ENCODE data around the gene FCN3.
A peak's percentile ranks its signal among the peaks of the same experiment; 100 is the strongest.
"Not testable (repeated sequence)": the region's sequence is repeated elsewhere in the genome, so short reads cannot be mapped to it uniquely, and the experiment has no call there.

Gene FCN3

DNA sequence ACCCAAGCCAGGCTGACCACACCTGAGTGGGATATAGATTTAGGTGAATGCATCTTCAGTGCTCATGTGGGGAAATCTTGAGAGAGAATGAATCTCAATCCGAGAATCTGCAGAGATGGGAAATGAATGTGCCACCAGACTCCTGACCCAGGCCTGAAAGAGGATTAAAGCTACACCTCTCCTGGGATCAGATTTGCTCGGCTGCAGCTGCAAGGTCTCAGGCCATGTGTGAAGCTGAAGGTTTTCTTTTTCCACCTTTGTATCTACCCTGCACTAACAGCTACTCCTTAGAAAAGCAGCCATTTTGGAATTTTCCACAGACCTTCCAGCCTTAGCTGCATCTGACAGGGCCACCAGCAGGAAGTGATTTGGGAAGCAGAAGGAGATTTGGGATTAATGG, 36.1 kb upstream of the FCN3 start:
- H3K4me3 ChIP-seq, result no peak overlapping the region
- H3K27ac ChIP-seq, result 0 out of 2 replicates have a peak overlapping the region, but pooled peaks have one; percentile 6
- peaks cover 79% of the 10 kb centered on the region for H3K36me3 ChIP-seq (ENCODE audit: insufficient read depth, low read length)
- DNase-seq (ENCODE audit: low read depth, low spot score), result no peak
- no peaks in the 10 kb centered on the region for H3K9me3 ChIP-seq (ENCODE audit: low read depth, low read length)
- TF ChIP-seq EZH2 (IDR thresholded peaks at IDR 0.05), result no peak
- no peak for TF ChIP-seq FOXP2 (optimal IDR thresholded peaks at IDR 0.05; ENCODE audit: control extremely low read depth, extremely low read length, insufficient read depth)
- TF ChIP-seq POLR2AphosphoS5 (IDR thresholded peaks at IDR 0.05; ENCODE audit: borderline replicate concordance, low read depth, low read length), result no peak
- H3K9ac ChIP-seq (ENCODE audit: insufficient read length), result no peak overlapping the region

- H3K9me3 ChIP-seq (ENCODE audit: low read depth, low read length), result no peaks in the 10 kb centered on the region
- DNase-seq (ENCODE audit: low read depth, low spot score), result no peak
- no peak overlapping the region for H3K9ac ChIP-seq (ENCODE audit: insufficient read length)
- TF ChIP-seq FOXP2 (optimal IDR thresholded peaks at IDR 0.05; ENCODE audit: control extremely low read depth, extremely low read length, insufficient read depth) (no peak), POLR2AphosphoS5 (IDR thresholded peaks at IDR 0.05; ENCODE audit: borderline replicate concordance, low read depth, low read length) (no peak), EZH2 (IDR thresholded peaks at IDR 0.05) (no peak)
- no peak overlapping the region for H3K27ac ChIP-seq
- peaks cover 69% of the 10 kb centered on the region for H3K36me3 ChIP-seq (ENCODE audit: insufficient read depth, low read length)
- H3K4me3 ChIP-seq, result no peak overlapping the region
Observed at GRCh38 chr1:27409669-27410068, 35.0 kb upstream of the FCN3 start.

DNA sequence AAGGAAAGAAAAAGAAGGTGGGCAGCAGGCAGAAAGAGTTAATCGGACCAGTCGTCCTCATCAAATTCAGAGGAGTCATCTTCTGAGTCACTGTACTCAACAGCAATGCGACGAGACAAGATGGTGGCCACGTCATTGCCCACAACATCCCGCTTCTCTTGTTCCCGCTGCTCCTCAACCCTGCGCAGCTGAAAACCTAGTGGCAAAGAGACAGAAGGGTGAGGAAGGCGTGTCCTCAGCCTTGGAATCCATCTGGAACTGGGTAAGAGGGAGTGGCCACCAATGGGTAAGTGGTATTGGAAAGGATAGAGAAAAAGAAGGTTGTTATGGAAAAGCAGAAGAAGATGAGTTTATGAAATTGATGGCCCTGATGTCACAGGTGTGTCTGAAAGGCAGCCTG, 33.5 kb upstream of the FCN3 start:
- TF ChIP-seq POLR2AphosphoS5 (IDR thresholded peaks at IDR 0.05; ENCODE audit: borderline replicate concordance, low read depth, low read length) (no peak), EZH2 (IDR thresholded peaks at IDR 0.05) (no peak)
- Histone ChIP-seq H3K4me3 (no peak overlapping the region), H3K27ac (no peak overlapping the region), H3K36me3 (ENCODE audit: insufficient read depth, low read length) (peaks cover 53% of the 10 kb centered on the region), H3K9me3 (ENCODE audit: low read depth, low read length) (no peaks in the 10 kb centered on the region), H3K9ac (ENCODE audit: insufficient read length) (no peak overlapping the region)
- no peak for DNase-seq (ENCODE audit: low read depth, low spot score)

- not testable (repeated sequence) for H3K9me3 ChIP-seq (ENCODE audit: low read depth, low read length); H3K4me3 ChIP-seq; H3K9ac ChIP-seq (ENCODE audit: insufficient read length); DNase-seq (ENCODE audit: low read depth, low spot score); H3K27ac ChIP-seq
- H3K36me3 ChIP-seq (ENCODE audit: insufficient read depth, low read length), result peaks cover 40% of the 10 kb centered on the region
Observed at GRCh38 chr1:27406791-27407190, 32.2 kb upstream of the FCN3 start.

- no peak for DNase-seq (ENCODE audit: low read depth, low spot score)
- Histone ChIP-seq H3K27ac (no peak overlapping the region), H3K4me3 (no peak overlapping the region), H3K9ac (ENCODE audit: insufficient read length) (no peak overlapping the region), H3K9me3 (ENCODE audit: low read depth, low read length) (no peaks in the 10 kb centered on the region), H3K36me3 (ENCODE audit: insufficient read depth, low read length) (peaks cover 38% of the 10 kb centered on the region)
- no peak for TF ChIP-seq POLR2AphosphoS5 (IDR thresholded peaks at IDR 0.05; ENCODE audit: borderline replicate concordance, low read depth, low read length)
- TF ChIP-seq FOXP2 (optimal IDR thresholded peaks at IDR 0.05; ENCODE audit: control extremely low read depth, extremely low read length, insufficient read depth), result no peak
- no peak for TF ChIP-seq EZH2 (IDR thresholded peaks at IDR 0.05)
Observed at GRCh38 chr1:27406362-27406680, 31.7 kb upstream of the FCN3 start.

DNA sequence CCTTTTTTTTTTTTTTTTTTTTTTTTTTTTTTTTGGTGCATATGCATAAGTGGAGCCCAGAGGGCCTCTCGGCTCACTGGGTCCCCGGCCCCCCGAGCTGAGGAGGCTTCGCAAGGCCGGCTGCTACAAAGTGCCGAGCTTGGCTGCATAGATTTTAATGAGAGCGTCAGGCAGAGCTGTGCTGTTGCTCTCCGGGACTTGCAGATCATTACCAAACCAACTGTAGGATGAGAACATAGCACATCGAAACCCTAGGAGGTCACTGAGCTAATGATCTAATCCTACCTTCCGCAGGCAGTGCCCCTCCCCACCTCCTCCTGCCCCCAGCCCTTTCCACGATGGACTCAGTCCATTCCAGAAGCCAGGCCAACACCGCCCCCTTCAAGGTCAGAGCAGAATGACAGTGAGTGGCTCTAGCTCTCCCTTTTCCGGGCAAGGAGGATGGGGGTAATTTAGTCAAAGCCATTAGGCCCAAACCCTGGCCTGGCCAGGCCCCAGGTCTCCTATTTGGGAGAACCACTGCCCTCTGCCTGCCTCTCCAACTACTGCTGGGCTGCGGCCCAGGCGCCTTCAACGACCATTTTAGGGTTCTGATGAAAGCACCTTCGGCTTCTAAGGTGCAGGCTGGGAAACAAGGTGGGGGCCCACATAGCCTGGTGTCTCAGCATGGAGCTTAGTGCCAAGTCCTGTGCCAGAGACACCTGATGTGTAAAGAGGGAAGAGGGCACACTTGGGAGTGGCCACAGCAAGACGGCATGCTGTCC, 31.2 kb upstream of the FCN3 start:
- H3K9ac ChIP-seq (ENCODE audit: insufficient read length), result not testable (repeated sequence)

DNA sequence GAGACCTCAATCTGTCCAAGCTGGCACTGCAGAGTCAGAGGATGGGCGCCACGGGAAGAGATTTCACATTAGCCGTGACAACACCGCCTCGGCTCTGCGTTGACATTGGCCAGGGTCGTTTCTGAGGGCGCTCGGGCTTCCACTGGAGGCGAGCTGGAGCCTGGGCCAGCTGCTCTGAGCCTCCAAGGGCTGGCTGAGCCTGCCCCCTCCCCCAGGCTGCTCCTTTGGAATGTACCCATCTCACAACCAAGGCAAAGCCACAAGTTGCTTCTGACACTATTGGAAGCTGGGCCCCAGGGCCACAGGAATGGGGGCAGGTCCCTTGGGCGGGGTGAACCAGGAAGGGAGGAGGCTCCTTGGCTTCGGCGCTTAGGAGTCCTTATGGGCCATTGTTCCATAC, 30.4 kb upstream of the FCN3 start:
- TF ChIP-seq EZH2 (IDR thresholded peaks at IDR 0.05) (no peak), POLR2AphosphoS5 (IDR thresholded peaks at IDR 0.05; ENCODE audit: borderline replicate concordance, low read depth, low read length) (no peak), FOXP2 (optimal IDR thresholded peaks at IDR 0.05; ENCODE audit: control extremely low read depth, extremely low read length, insufficient read depth) (no peak)
- H3K4me3 ChIP-seq, result no peak overlapping the region
- no peak for DNase-seq (ENCODE audit: low read depth, low spot score)
- no peak overlapping the region for H3K9ac ChIP-seq (ENCODE audit: insufficient read length)
- H3K27ac ChIP-seq, result peak overlapping the region; percentile 74
- H3K9me3 ChIP-seq (ENCODE audit: low read depth, low read length), result no peaks in the 10 kb centered on the region
- H3K36me3 ChIP-seq (ENCODE audit: insufficient read depth, low read length), result peaks cover 26% of the 10 kb centered on the region

More for the DNA sequence above, 31.2 kb upstream of the FCN3 start:
- H3K9me3 ChIP-seq (ENCODE audit: low read depth, low read length); H3K27ac ChIP-seq; H3K4me3 ChIP-seq; DNase-seq (ENCODE audit: low read depth, low spot score): not testable (repeated sequence)
- peaks cover 33% of the 10 kb centered on the region for H3K36me3 ChIP-seq (ENCODE audit: insufficient read depth, low read length)

- TF ChIP-seq EZH2 (IDR thresholded peaks at IDR 0.05) (no peak), FOXP2 (optimal IDR thresholded peaks at IDR 0.05; ENCODE audit: control extremely low read depth, extremely low read length, insufficient read depth) (no peak), POLR2AphosphoS5 (IDR thresholded peaks at IDR 0.05; ENCODE audit: borderline replicate concordance, low read depth, low read length) (no peak; the same call in 1 of the 2 replicates)
- Histone ChIP-seq H3K9me3 (ENCODE audit: low read depth, low read length) (no peaks in the 10 kb centered on the region), H3K4me3 (0 out of 2 replicates have a peak overlapping the region, but pooled peaks have one; percentile 40), H3K27ac (peak overlapping the region; percentile 74), H3K9ac (ENCODE audit: insufficient read length) (no peak overlapping the region), H3K36me3 (ENCODE audit: insufficient read depth, low read length) (peaks cover 20% of the 10 kb centered on the region)
- no peak for DNase-seq (ENCODE audit: low read depth, low spot score)
Observed at GRCh38 chr1:27403931-27404330, 29.3 kb upstream of the FCN3 start.

GRCh38 chr1:27403065-27403726, 28.6 kb upstream of the FCN3 start:
- Histone ChIP-seq H3K9ac (ENCODE audit: insufficient read length) (no peak overlapping the region), H3K9me3 (ENCODE audit: low read depth, low read length) (no peaks in the 10 kb centered on the region), H3K4me3 (peak overlapping the region; percentile 40; the same call in 1 of the 2 replicates), H3K27ac (peak overlapping the region; percentile 74), H3K36me3 (ENCODE audit: insufficient read depth, low read length) (peaks cover 14% of the 10 kb centered on the region)
- no peak for TF ChIP-seq EZH2 (IDR thresholded peaks at IDR 0.05)
- no peak for TF ChIP-seq FOXP2 (optimal IDR thresholded peaks at IDR 0.05; ENCODE audit: control extremely low read depth, extremely low read length, insufficient read depth)
- TF ChIP-seq POLR2AphosphoS5 (IDR thresholded peaks at IDR 0.05; ENCODE audit: borderline replicate concordance, low read depth, low read length), result no peak
- no peak for DNase-seq (ENCODE audit: low read depth, low spot score)

Data from SK-N-MC (cell line).